Panc1 (cell line): ENCODE results near the gene PLCB1. TPM values are rescaled to one million over a fixed set of nuclear protein-coding genes. Genes with fewer than 3 reads are reported as not detected.

ENCODE experiments used
- ATAC-seq: fragments of 200-7000 bp; cut with Tn5 transposase; 2 replicates; pipeline ENCODE4 v1.9.1; 2020; ENCODE audit warnings: mild to moderate bottlenecking, moderate library complexity
- BruUV-seq: library from RNA; stranded (reverse); fragments of 400-500 nt; replicated peaks from 2 replicates; lab custom pipeline; 2021; lab: Mats Ljungman, UMichigan
- CTCF ChIA-PET: fragments of 300-600 bp; sonication (Branson Sonifier 250); formaldehyde crosslinking; loops from one replicate; lab custom pipeline; 2022; ENCODE audit warnings: antibody characterized with exemption; lab: Charles Lee
- POLR2A ChIA-PET: fragments of 300-600 bp; sonication (Branson Sonifier 250); formaldehyde crosslinking; loops from one replicate; lab custom pipeline; 2022; ENCODE audit warnings: antibody characterized with exemption; lab: Charles Lee
- DNase-seq: peaks from one replicate; pipeline ENCODE4 v3.0.0-alpha.2; 2010; ENCODE audit warnings: low read depth, low spot score
- H3K27ac ChIP-seq: 2 replicates; pipeline ENCODE4 v1.5.1; 2011; ENCODE audit warnings: mild to moderate bottlenecking, low read length, inconsistent platforms
- H3K27me3 ChIP-seq: fragments of 200-500 bp; sonication (Bioruptor generic); 2 replicates; pipeline ENCODE4 v1.6.0; 2014; ENCODE audit warnings: low read length, inconsistent platforms; ENCODE audit not compliant: control insufficient read depth, insufficient read depth
- H3K36me3 ChIP-seq: fragments of 200-500 bp; sonication (Bioruptor generic); 2 replicates; pipeline ENCODE4 v1.5.1; 2014; ENCODE audit warnings: inconsistent platforms, mild to moderate bottlenecking, low read length, moderate library complexity; ENCODE audit not compliant: control insufficient read depth, insufficient read depth
- H3K4me1 ChIP-seq: 2 replicates; pipeline ENCODE4 v1.5.1; 2011; ENCODE audit warnings: inconsistent platforms, mild to moderate bottlenecking, low read length, moderate library complexity; ENCODE audit not compliant: control insufficient read depth, insufficient read depth
- H3K4me3 ChIP-seq, 2 experiments: 2 replicates each; pipeline ENCODE4 v1.5.1; 2011 to 2012; ENCODE audit warnings: low read depth in 2 of 2, low read length in 2 of 2, mild to moderate bottlenecking in 2 of 2, inconsistent platforms in 1 of 2, moderate library complexity in 1 of 2
- H3K9me3 ChIP-seq: fragments of 200-500 bp; sonication (Bioruptor generic); 2 replicates; pipeline ENCODE4 v1.5.1; 2014; ENCODE audit warnings: low read depth, mild to moderate bottlenecking, inconsistent platforms, low read length, moderate library complexity; ENCODE audit not compliant: control insufficient read depth, insufficient read depth
- CTCF ChIP-seq: fragments of 450-650 bp; IDR thresholded peaks from 2 replicates; pipeline ENCODE4 v1.5.1; 2017; ENCODE audit warnings: mild to moderate bottlenecking
- POLR2AphosphoS5 ChIP-seq: IDR thresholded peaks from 2 replicates; pipeline ENCODE4 v1.6.1; 2012; ENCODE audit warnings: mild to moderate bottlenecking, low read depth, low read length, moderate library complexity
- REST ChIP-seq, 2 experiments: IDR thresholded peaks; 2 replicates each; pipeline ENCODE4 v1.6.1; 2011 to 2012; ENCODE audit warnings: low read depth in 2 of 2, control low read depth in 1 of 2, low read length in 1 of 2, mild to moderate bottlenecking in 1 of 2, moderate library complexity in 1 of 2; ENCODE audit not compliant: insufficient read depth in 1 of 2
- SIN3A ChIP-seq: IDR thresholded peaks from 2 replicates; pipeline ENCODE4 v1.6.1; 2012; ENCODE audit warnings: low read depth, mild to moderate bottlenecking, low read length, moderate library complexity, borderline replicate concordance; ENCODE audit not compliant: insufficient read depth
- TCF7L2 ChIP-seq: IDR thresholded peaks from 2 replicates; pipeline ENCODE4 v1.6.1; 2011; ENCODE audit warnings: mild to moderate bottlenecking, low read depth, low read length, inconsistent platforms
- in situ Hi-C: cut with HindIII; loops from 2 replicates; pipeline ENCODE4 v1.10.0; 2016; ENCODE audit warnings: low sequenced_read_pairs, low pct_unique_long_range_greater_than_20kb
- intact Hi-C: fragments of 100-400 bp; cut with micrococcal nuclease; formaldehyde crosslinking; loops from one replicate; pipeline ENCODE4 v1.10.0; 2022; ENCODE audit not compliant: unreplicated experiment
- total RNA-seq: library from RNA; stranded (reverse); gene quantifications from one replicate; pipeline ENCODE4 v1.2.1, GENCODE V29; 2021; ENCODE audit not compliant: unreplicated experiment

Gene PLCB1
- total RNA-seq, 1 experiment from 2014 or later = 0.59 TPM

DNA sequence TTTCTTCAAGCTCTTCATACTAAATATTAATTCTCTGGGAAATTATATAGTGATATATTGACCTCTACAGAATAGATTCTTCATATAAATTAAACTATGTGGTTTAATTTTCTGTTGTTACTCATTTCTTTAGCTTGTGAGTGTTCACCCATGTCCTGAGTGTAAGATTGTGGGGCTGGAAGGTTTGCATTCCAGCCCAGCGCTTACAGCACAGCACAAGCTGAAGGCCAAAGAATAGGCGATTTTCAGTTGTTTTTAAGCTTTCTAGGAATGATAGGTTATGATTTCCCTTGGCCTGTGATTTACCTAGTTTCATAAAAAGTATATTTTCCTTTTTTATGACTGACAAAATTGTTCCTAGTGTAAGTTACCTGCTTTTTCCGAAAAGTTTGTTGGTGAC lies 194.1 kb downstream of the PLCB1 start:
- in situ Hi-C loops (no loop called here), intact Hi-C loops (no loop called here)
- no peak for DNase-seq
- Histone ChIP-seq H3K36me3 (no peaks in the 10 kb centered on the region), H3K4me3 (no peak overlapping the region), H3K27ac (no peak overlapping the region), H3K4me1 (no peaks in the 10 kb centered on the region), H3K9me3 (no peaks in the 10 kb centered on the region), H3K27me3 (no peaks in the 10 kb centered on the region)
- TF ChIP-seq TCF7L2 (no peak), CTCF (no peak), POLR2AphosphoS5 (no peak), SIN3A (no peak), REST (IDR thresholded peaks at IDR 0.05; ENCODE audit: insufficient read depth in 1 of 2, low read depth in 2 of 2, low read length in 1 of 2) (no peak)
- CTCF ChIA-PET = no interaction called here
- no peak for ATAC-seq
- no TSS peak for BruUV-seq
- POLR2A ChIA-PET = no interaction called here

GRCh38 chr20:8326899-8327298 lies 194.8 kb downstream of the PLCB1 start:
- in situ Hi-C loops = no loop called here
- no peaks in the 10 kb centered on the region for H3K9me3 ChIP-seq
- no peaks in the 10 kb centered on the region for H3K4me1 ChIP-seq
- intact Hi-C loops = no loop called here
- H3K4me3 ChIP-seq = no peak overlapping the region
- no TSS peak for BruUV-seq
- H3K27me3 ChIP-seq = no peaks in the 10 kb centered on the region
- CTCF ChIA-PET = no interaction called here
- no peaks in the 10 kb centered on the region for H3K36me3 ChIP-seq
- no peak for TF ChIP-seq POLR2AphosphoS5
- no peak for TF ChIP-seq SIN3A
- TF ChIP-seq CTCF = no peak
- no peak for TF ChIP-seq REST (IDR thresholded peaks at IDR 0.05; ENCODE audit: insufficient read depth in 1 of 2, low read depth in 2 of 2, low read length in 1 of 2)
- TF ChIP-seq TCF7L2 = no peak
- ATAC-seq (no peak), DNase-seq (no peak)
- H3K27ac ChIP-seq = no peak overlapping the region
- POLR2A ChIA-PET = no interaction called here
